GM18858 (cell line): ENCODE data around the gene FAM180A.

Source experiments
- ATAC-seq: cut with Tn5 transposase; IDR thresholded peaks from one replicate; pipeline ENCODE4 v1.9.1; 2021; ENCODE audit not compliant: unreplicated experiment

The FAM180A gene

DNA sequence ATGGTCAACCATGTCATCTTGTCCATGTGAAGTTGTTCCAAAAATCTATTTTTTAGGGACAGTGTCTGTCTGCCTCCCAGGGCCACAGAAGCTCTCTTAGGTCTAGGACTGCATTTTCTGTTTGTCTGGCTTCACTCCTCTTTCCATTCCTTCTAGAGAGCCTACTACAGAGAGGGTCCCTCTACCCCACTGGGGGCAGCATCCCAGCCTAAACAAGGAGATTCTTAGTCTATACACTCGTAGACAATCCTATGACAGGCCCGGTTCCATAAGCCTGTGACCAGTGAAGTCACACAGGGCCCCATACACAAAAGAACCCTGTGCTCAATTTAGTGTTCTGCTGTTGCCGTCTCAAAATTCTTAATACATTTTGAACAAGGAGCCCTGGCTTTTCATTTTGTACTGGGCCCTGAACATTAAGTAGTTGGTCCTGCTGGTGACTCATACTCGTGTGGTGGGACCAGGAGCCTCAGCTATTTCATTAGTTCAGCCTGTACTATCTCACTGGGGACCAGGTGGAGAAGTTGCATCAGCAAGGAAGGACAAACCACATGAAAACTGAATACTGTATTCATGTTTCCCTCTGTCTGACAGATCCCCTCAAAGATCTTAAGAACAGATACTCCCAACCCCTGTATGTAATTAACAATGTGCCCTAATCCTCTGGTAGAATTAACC, 23.5 kb upstream of the FAM180A start:
- no peak for ATAC-seq

DNA sequence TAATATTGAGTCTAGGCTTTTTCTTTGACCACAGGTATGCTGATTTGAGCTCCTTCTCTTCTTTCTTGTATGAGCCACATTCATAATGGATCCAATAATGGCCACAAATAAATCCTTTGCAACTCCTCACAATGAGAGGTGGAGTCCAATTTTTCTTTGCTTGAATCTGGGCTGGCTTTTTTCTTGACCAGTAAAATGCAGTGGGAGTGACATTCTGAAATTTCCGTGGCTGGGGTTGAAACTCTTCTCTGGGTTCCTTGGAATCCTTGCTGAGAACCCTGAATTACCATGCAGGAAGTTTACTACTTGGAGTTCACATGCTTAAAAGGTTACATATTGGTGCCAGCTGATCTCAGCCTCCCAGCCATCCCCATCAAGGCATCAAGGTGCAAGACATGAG, 22.4 kb upstream of the FAM180A start:
- ATAC-seq: no peak

DNA sequence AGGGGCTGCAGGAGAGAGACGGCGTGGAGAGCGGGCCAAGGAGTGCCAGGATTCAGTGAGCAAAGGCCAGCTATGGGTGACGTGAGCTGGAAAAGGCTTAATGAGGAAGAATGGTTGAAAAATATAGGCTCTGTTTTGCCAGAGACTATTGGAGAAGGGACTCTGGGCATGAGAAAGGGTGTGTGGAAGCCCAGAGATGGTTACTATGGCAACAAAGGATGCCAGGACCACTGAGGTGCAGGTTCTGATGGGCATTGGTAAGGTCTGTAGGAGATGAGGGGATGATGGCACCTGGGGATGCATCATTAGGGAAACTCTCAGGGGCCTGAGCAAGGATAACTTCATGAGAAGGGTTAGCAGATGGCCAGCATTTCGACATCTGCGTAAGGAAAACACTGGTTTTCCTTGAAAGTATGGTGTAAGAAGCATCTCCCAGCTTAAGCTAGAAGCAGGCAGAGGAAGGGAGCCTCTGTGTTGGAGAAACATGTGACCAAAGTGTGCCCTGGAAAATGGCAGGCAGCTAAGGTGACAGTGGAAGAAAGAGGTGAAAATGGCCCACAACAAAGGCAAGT, 21.6 kb upstream of the FAM180A start:
- no peak for ATAC-seq

DNA sequence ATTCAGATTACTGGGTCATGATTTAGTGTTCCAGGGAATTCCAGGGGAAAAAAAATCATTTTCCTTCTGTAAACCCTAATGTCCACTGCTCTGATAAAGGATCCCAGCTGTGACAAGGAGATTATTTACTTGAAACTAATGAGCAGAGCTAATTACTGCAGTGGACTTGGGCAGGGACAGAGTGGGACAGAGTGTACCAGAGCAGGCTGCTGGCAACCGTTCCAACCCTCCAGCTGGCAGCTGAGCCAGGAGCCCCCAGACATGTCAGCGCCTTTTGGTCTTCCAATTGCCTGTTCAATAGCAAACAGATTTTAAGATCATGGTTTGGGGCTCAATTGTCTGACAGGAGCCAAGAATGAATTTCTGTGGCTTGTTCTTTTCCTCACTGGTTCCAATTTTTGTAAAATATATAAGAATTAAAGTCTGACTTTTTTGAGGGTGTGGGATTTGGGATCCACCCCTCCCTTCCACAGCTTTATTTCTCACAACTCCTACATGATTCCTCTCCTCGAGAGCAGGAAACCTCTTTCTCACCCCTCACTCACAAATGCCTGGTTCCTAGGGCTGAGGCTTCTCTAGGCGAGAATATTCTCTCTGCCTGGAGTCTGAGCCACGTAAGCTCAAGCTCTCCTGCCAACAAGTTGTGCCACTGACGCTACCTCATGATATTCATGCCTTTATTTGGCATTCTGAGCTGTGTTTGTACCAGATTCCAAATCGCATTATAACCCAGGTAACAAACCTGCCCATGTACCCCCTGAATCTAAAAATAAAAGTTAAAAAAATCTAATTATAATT, 20.6 kb upstream of the FAM180A start:
- no peak for ATAC-seq

DNA sequence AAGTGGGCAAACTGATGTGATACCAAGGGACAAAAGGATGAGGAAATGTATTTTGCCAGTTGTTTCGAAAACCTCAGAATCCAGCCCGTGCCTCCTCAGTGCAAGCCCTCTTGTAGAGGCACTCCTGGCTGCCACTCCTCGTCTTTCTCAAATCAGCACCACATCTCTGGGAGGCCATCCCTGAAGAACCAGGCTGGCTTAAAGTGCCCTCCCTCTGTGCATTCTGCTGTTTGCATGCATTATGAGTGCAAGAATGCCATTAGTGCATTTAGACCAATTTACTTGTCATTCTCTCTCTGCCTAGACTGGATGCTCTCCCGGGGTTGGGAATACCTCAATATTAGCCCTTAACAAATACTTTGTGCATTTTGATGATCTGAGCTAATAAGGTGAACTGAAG, 19.9 kb upstream of the FAM180A start:
- ATAC-seq: no peak

DNA sequence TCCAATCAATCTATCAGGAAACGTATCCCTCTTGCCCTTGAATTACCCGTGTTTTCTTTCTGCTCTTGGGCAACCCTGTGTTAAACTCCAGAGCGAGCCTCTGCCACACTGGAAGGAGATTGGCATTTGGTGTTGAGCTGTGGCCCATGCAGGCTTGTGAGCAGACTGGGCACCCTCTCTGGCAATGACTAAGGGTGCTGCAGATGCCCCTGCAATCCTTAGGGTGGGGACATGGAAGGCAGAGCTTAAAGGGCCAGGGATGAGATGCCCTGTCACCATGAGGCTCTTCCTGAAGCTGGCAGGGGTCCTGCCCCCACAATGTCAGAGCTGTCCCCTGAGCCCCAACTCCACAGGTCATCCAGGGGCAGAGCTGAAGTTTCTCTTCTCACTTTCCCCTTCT, 19.5 kb upstream of the FAM180A start:
- no peak for ATAC-seq

DNA sequence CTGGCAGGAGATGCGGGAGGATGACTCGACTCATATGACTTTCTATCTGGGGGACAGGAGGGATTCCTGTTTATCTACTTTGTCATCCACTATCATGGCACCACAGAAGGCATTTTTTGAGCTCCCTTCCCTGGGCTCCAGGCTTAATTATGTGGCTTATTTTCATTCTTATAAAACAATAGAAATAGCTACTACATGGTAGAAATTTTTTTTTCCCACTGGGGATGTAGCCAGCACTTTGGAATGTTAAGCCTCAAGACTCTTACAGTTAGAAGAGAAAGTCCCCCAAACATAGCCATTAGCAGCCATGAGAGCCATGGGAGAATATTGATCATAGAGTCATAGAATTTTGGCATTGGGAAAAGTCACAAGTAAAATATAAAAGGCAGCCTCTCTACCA, 14.6 kb upstream of the FAM180A start:
- ATAC-seq: no peak

DNA sequence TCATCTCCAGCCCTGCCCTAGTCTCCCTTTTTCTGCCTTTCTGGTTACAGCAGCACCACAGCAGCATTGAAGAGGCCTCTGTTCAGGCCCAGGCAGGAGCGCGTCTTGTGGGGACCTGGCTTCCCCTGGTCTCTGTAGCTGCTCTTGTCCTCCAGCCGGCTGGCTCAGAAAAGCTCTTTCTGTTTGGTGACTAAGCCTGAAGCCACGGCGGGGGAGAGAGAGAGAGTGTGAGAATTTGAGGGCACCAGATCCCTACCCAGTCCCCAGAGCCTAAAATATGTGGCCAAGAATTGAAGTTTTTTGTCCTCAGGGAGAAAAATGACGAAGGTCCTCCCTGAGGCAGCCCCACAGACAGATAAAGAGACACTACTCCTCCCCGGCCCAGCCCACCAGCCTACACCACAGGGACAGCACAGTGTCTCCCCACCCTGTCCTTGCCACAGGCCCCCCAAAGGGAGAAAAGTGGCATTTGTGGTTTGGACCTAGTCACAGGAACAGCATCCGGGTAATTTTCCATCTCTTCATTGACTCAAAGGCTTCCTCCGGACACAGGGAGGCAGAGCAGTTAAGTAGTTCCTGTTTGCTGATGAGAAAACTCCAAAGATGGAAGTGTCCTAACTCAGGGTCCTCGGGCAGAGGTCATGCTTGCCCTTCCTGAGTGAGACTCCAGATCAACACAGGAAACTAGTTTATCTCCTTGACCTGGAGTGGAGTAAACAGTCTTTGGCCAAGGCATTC, 13.3 kb upstream of the FAM180A start:
- no peak for ATAC-seq

DNA sequence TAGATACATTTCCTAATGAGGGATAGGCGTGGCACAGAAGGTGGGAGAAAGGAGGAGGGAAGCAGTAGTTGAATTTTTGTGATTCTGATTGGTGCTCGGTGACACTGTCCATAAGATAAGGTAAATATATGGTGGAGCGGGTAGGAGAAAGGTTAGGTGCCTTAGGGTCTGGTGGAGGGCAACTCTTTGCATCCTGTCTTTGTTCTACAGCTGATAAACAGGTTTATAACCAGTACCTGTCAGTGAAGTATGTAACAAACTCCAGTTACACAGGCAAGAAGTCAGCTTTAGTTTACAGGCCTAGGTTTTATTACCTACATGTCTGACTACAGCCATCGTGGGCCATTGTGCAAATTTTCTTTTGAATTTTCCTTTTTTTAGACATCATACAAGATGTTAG, 10.9 kb upstream of the FAM180A start:
- ATAC-seq: no peak

DNA sequence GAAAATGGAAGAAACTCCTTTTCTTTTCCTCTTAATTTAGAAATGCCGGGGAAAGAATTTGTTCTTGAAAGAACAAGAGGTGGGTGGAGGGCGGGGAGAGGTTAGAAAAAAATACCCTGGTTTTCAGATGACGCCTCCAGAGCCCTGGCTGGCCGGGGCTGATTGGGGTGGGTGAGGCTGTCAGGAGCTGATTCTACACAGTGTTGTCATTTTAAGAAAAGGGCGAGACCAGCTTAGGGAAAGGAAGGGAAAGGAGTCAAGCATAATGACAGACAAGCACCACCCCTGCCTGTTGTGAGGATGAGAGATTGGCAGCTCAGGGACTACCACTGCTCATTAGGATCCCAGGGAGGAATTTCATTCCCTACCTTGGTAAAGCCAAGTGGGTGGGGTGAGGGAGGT, 9.9 kb upstream of the FAM180A start:
- ATAC-seq: no peak

DNA sequence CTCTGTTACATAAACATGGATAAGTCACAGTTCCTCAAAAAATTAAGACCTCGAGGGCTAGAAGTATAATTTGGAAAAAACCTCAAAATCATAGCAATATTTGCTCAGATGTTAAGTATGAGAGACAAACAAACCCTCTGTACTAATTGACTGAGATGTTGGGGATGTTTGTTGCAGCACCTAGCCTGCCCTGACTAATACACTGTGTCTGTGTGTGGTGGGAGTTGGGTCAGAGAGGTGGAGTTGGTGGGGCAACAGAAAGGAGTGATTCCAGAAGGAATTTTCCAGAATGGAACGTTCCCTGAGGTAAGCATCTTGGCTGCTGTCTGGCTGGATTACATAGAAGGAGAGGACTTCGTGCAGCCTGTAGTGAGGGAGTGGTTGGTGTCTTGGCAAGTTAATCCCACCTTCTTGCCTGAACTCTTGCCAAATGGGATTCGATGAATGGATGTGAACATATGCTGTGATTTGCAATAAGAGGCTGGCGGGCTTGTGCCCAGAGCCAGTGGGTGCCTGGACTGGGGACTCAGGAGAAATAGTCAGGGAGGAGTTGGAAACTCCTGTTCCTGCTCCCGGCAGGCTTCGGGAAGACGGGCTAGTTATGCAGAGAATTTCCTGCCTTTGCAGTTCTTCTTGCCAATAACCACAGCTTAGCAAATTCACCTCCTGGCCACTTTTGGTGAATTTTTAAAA, 9.3 kb upstream of the FAM180A start:
- no peak for ATAC-seq

DNA sequence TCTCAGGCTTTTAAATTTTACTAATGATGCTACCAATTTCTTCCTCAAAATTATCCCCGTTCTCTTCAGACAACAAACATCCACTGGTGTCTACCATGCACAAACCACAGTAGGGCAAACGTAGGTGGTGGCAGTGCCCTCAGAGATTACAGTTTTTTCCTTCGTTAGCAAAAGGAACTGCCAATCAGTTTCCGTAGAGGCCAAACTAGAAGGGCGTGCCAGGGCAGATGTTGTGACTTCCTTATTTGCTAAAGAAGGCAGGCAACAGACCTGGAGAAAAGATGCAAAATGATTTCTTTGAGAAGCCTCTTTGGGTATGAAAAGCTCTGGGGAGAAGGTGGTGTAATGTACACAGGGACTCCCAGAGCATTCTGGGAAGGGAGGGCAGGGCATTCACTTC, 7.6 kb upstream of the FAM180A start:
- ATAC-seq: no peak

DNA sequence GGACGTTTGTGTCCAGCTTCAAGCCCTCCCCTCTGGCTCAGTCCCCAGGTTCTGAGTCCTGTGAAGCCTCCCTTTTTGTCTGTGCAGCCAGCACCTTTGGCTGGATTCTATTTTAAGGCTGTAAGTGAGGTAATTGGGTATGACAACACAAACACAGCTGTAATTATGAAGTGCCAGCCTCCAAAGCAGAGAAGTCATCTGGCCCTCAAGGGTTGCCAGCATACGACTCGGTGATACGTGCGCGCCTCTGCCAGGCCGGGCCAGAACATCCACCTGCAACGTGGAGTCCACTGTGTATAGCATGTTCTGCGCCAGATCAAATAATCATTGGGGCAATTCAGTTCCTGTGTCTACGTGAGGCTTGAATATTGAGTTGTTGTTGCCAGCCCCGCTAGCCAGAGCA, 6.7 kb upstream of the FAM180A start:
- ATAC-seq: no peak

DNA sequence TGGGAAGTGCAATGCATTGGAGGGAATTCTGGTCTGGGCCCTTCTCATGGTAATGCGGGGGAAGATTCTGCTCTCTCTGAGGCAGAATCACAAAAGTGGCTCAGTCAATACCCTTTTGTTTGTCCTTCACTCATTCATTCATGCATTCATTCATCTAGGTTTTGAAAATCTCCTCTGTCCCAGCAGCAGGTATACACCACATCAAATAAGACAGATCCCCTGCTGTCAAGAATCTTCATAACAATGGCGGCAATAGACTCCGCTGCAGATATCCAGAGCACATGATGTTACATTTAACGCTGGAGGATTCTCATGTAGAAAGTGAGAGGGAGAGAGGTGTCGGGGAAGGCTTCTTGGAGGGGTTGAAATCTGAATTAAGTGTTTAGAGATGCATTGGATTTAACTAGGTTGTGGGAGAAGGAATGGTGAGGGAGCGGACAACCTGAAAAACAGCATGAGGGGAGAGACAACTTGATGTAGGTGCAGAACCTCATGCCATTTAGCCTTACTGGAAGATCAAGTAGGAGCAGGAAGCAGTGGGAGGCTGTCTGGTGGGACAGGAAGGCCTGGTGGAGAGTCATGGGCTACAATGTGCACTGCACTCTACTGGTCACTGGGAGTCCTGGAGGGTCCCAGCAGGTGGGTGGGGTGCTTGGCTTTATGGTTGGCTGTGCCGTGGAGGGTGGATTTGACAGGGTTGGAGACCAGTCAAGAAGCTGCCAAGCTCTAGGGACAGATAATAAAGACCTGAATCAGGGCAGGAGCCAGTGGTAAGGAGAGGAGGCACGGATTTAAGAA, 5.2 kb upstream of the FAM180A start:
- no peak for ATAC-seq

DNA sequence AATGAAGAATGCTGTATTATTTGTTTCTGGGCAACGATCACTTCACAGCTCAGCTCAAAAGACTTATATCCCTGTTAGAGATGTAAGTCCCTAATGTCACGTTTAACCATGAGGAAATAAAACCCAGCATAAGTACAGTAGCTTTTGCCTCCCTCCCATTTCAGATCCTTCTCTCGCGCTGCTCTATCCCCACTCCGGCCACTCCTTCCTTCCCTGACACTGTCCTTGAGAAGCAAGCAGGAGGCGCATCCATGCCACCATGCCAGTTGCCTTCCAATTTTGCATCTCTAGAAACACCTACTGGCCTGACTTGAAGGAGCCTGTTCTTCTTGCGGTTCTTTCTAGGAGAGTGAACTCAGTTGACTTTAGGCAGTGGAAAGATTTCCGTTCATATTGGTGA, 1.2 kb downstream of the FAM180A start:
- ATAC-seq: no peak

DNA sequence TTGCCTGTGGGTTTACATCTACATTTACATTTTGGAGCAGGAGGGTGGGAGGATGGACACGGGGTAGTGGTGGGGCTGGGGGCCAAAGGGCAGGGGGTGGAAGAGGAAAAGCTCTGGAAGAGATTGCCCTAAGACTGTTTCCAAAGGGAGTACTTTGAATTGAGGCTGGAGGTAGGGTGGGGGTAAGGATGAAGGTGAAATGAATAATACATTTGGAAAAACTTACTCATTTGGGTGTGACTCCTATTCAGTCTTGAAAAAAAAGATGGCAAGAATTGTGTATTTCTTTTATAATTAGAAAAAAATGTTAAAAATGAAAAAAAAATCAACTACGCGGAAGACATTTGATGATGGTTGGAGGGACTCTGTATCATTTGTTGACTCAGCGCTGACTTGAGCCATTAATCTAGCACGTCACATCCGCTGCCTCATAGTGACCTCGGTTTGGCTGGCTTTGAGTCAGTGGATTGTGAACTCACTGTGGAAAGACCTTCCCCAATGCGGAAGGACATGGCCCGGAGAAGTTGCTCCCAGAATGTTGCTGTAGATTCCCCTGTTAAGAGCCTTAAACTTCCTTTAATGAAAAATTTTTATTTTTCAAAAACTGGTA, 2.8 kb downstream of the FAM180A start:
- ATAC-seq: no peak

DNA sequence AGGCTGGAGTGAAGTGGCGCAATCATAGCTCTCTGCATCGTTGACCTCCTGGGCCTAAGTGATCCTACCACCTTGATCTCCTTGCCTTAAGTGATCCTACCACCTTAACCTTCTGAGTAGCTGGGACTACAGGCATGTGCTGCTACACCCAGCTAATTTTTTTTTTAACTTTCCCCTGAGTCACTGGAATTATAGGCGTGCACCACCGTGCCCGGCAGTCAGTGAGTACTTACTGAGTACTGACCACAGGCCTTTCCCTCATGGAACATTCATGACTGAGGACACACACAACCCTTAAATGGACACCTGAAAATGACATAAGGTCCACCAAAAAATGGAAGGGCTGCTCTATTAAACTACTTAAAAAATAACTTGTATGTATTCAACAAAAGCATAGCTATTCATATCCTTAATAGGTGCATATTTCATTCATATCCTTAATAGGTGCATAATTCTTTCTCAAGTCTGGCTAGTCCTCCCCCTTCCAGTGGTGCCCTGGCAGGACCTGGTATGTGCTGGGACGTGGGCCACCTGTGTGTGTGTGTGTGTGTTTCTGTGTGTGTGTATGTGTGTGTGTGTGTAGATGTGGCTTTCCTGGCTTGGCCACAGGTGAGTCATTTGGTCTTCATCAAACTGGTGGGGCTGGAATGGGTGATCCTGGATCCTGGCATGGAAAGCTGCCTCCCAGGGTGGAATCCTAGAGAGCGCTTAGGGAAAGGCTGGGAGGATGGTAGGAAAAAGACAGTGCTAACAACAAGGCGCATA, 3.5 kb downstream of the FAM180A start:
- ATAC-seq: no peak

DNA sequence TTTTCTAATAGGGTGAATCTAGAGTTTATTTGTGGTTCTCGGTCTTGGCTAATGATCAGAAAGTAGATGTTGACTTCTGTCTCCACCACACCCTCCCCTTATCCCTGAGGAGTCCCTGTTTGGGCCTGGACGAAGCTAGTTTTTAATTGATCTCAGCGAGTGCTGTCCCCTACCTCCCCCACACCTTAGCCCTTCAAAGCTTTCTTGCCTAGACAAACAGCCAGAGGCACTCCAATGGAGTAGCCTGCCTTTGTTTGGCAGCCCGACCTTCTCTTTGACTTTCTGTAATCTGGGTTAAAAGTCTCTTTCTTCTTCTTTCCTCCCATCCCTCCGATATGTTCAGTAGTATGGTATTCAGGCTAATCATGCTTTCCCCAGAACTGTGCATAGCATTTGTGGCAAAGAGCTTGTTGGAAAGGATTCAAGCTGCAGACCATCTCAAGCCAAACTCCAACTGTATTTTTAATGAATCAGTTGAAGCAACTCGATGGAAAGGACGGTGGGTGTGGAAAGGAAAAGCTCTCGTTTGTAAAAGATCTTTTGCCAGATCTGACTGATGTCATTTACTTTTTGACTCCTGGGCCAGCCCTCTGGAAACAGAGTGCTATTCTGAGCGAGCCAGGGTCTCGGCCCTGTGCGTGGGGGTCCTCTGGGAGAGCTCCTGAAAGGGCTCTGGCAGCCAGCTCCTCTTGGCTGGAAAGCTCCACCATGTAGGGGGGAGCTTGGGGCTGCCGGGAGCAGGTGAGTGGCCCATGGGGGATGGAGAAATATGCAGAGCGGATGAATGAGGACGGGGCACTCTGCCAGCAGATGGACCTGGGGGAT, 4.5 kb downstream of the FAM180A start:
- ATAC-seq: no peak
